H1 (cell line): ENCODE measurements around the gene ZFAND2B. TPM values are rescaled to one million over a fixed set of nuclear protein-coding genes. Genes with fewer than 3 reads are reported as not detected.

Source experiments
- CTBP2 ChIP-seq: IDR thresholded peaks from 2 replicates; pipeline ENCODE4 v1.7.0; 2011; ENCODE audit warnings: borderline replicate concordance, mild to moderate bottlenecking, moderate library complexity, mixed read lengths, low read length; ENCODE audit not compliant: insufficient read depth, insufficient read length
- GABPA ChIP-seq: IDR thresholded peaks from 2 replicates; pipeline ENCODE4 v1.6.1; 2011; ENCODE audit warnings: mild to moderate bottlenecking, low read length, moderate library complexity, borderline replicate concordance; ENCODE audit not compliant: insufficient read depth
- KDM1A ChIP-seq: fragments of 200-600, 300-600 bp; sonication (generic); IDR thresholded peaks from 2 replicates; pipeline ENCODE4 v1.7.1; 2016; ENCODE audit warnings: mild to moderate bottlenecking, low read length, borderline replicate concordance
- KDM4A ChIP-seq: IDR thresholded peaks from one replicate; pipeline ENCODE4 v1.7.1; 2012; ENCODE audit warnings: low read depth, mild to moderate bottlenecking, moderate library complexity, low read length, inconsistent platforms; ENCODE audit not compliant: severe bottlenecking
- MAX ChIP-seq: IDR thresholded peaks from 2 replicates; pipeline ENCODE4 v1.6.1; 2012; ENCODE audit warnings: inconsistent platforms
- SIN3A ChIP-seq, 2 experiments: IDR thresholded peaks in 1 of 2; conservative IDR thresholded peaks in 1 of 2; 2 replicates each; pipeline ENCODE4 v1.6.1; 2011 to 2012; ENCODE audit warnings: low read length in 2 of 2, improper control_type of control experiment in 1 of 2, low read depth in 1 of 2, mild to moderate bottlenecking in 1 of 2
- TAF1 ChIP-seq: IDR thresholded peaks from 2 replicates; pipeline ENCODE4 v1.6.1; 2011; ENCODE audit warnings: mild to moderate bottlenecking, low read depth, low read length
- polyA plus RNA-seq, 7 experiments: library from polyadenylated mRNA; depleted of rRNA in 3 of 7; stranded (reverse) in 5 of 7; unstranded in 2 of 7; fragments of >200 nt in 5 of 7; fragments of 200-250 nt in 2 of 7; gene quantifications; 1 replicate in 5 of 7; 2 replicates in 1 of 7; 4 replicates in 1 of 7; pipeline versions ENCODE4 v1.2.1 to v1.2.3, GENCODE V29; 2011 to 2013; ENCODE audit warnings: missing spikeins in 2 of 7, mixed read lengths in 2 of 7
- total RNA-seq: library from RNA; stranded (reverse); fragmentation: NEBNext Ultra II Directional; extraction: Animal tissue kit (Norgen Biotek cat#: 25700); gene quantifications from 2 replicates; pipeline ENCODE4 v1.2.1, GENCODE V29; 2021

The ZFAND2B gene
- total and polyA plus RNA-seq, 2 of the 8 experiments (the other 6 are each of a cell fraction or from before 2014, with no cell fraction given): 16.0 to 17.9 TPM

DNA sequence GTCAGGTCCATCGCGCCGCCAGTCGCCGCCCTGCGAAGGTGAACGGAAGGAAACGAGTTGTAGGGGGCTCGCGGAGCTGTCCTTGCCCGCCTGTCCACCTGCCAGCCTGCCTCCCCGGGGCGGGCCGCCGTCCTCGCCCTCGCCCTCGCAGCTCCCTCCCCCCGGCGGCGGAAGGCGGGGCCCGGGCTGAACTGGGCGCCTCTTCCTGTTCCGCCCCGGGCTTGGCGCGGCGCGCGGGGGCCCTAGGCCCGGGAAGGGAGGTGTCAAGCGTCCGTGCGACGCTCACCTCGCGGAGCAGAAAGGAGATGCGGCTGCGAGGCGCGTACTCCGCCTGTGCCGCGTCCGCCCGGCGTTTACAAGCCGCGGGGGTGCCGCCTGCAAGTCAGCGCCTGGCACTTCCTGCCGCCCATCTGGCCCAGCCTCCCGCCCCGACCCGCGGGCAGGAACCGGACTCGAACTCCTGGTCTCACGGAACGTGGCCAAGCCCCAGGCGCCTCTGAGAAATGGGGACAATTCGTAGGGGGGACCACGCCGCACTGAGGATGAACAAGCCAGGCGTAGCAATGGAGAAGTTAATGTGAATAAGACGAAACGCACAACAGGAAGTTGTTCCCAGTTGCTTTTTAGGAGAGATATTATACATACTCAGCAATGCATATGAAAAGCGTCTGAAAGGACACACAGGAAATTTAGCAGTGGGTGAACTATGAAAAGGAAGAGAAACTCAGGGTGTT lies 29.6 kb upstream of the ZFAND2B start, which contains the start of gene CNPPD1 (continued):
- peak; percentile 72; the same call in 1 of the 2 replicates for TF ChIP-seq MAX
- peak; percentile 28; the same call in 1 of the 2 replicates for TF ChIP-seq KDM1A
- peak; percentile 32 for TF ChIP-seq CTBP2
- 0 out of 2 replicates have a peak, but pooled peaks have one; percentile 10 for TF ChIP-seq GABPA
- TF ChIP-seq KDM4A: peak; percentile 68
- TF ChIP-seq SIN3A (conservative IDR thresholded peaks at IDR 0.05 in 1 of 2, IDR thresholded peaks at IDR 0.05 in 1 of 2; ENCODE audit: low read depth in 1 of 2, low read length in 2 of 2): peak; percentile 7 to 29; a peak in 2 of 4 replicates
- 0 out of 2 replicates have a peak, but pooled peaks have one; percentile 28 for TF ChIP-seq TAF1
